AG10803 (cell line): ENCODE data around the gene REM2.

Source experiments
- DNase-seq: peaks from one replicate; pipeline ENCODE4 v3.0.0; 2010; ENCODE audit warnings: low read depth
- H3K4me3 ChIP-seq: 2 replicates; pipeline ENCODE4 v1.5.1; 2011; ENCODE audit warnings: mild to moderate bottlenecking, low read length, control low read depth
- TF ChIP-seq, protein P1 (sequence below): conservative IDR thresholded peaks from 2 replicates; pipeline ENCODE4 v1.5.1; 2011; ENCODE audit warnings: mild to moderate bottlenecking, low read length, control low read depth, inconsistent platforms

The REM2 gene

DNA sequence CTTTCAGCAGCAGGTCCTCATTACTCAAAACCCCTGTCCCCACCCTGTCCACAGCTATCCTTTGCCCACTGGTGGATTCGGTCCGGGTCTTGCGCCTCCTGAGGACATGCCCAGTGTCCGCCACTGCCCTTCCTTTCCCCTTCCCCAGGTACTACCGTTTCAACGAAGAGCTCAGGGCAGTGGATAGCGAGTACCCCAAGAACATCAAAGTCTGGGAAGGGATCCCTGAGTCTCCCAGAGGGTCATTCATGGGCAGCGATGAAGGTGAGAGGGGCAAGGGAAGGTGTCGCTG lies 38.0 kb upstream of the REM2 start:
- H3K4me3 ChIP-seq: no peak overlapping the region
- DNase-seq: no peak
- TF ChIP-seq, protein P1, sequence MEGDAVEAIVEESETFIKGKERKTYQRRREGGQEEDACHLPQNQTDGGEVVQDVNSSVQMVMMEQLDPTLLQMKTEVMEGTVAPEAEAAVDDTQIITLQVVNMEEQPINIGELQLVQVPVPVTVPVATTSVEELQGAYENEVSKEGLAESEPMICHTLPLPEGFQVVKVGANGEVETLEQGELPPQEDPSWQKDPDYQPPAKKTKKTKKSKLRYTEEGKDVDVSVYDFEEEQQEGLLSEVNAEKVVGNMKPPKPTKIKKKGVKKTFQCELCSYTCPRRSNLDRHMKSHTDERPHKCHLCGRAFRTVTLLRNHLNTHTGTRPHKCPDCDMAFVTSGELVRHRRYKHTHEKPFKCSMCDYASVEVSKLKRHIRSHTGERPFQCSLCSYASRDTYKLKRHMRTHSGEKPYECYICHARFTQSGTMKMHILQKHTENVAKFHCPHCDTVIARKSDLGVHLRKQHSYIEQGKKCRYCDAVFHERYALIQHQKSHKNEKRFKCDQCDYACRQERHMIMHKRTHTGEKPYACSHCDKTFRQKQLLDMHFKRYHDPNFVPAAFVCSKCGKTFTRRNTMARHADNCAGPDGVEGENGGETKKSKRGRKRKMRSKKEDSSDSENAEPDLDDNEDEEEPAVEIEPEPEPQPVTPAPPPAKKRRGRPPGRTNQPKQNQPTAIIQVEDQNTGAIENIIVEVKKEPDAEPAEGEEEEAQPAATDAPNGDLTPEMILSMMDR: no peak

DNA sequence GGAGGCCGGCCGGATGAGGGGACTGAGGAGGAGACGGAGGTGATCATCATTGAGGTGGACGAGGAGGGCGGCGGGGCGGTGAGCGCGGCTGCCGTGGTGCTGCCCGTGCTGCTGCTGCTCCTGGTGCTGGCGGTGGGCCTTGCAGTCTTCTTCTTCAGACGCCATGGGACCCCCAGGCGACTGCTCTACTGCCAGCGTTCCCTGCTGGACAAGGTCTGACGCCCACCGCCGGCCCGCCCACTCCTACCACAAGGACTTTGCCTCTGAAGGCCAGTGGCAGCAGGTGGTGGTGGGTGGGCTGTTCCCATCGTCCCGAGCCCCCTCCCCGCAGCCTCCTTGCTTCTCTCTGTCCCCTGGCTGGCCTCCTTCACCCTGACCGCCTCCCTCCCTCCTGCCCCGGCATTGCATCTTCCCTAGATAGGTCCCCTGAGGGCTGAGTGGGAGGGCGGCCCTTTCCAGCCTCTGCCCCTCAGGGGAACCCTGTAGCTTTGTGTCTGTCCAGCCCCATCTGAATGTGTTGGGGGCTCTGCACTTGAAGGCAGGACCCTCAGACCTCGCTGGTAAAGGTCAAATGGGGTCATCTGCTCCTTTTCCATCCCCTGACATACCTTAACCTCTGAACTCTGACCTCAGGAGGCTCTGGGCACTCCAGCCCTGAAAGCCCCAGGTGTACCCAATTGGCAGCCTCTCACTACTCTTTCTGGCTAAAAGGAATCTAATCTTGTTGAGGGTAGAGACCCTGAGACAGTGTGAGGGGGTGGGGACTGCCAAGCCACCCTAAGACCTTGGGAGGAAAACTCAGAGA lies 37.0 kb upstream of the REM2 start:
- TF ChIP-seq, protein P1: no peak
- no peak overlapping the region for H3K4me3 ChIP-seq
- no peak for DNase-seq

GRCh38 chr14:22846811-22847307 lies 36.2 kb upstream of the REM2 start:
- TF ChIP-seq, protein P1: 0 out of 2 replicates have a peak, but pooled peaks have one; percentile 17
- no peak for DNase-seq
- H3K4me3 ChIP-seq: no peak overlapping the region

GRCh38 chr14:22847661-22848341 lies 35.2 kb upstream of the REM2 start:
- TF ChIP-seq, protein P1: no peak
- peak overlapping the region; percentile 12 for H3K4me3 ChIP-seq
- DNase-seq: peak; percentile 66

DNA sequence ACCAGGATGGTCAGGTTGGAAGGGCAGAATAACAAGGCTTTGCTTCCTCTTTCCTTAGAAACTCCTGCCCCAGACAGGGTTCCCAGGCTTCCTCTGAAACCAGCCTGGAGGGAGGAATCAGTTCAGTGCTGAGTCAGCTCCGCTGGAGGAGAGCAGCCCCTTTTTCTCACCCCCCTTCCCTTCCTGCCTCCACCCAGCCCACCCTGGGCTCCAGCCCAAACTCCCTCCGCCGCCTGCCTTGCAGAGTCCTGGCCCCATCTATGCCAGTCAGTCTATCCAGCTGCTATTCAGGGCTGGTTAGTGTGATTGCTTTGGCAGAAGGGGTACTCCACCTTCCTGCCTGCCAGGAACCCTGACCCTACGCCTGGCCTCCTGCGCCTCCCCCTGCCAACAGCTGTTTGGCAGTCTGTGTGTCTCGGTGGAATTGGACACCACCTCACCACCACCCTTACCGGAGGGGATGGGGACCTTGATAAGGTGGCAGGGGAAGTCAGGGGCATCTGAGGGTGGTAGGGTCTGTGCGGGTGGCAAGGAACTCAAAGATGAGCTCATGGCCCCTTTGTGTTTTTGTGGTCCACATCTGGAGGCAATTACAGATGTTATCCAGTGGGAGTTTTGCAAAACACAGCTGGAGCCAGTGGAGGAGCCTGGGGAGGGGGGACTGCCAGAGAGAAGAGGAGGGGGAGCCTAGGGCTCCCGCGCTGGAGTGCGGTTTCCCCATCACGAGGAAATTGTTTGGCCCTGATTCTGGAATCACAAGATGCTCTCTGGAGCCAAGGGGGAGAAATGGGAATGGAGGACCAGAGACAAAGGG lies 34.5 kb upstream of the REM2 start:
- TF ChIP-seq, protein P1: no peak

DNA sequence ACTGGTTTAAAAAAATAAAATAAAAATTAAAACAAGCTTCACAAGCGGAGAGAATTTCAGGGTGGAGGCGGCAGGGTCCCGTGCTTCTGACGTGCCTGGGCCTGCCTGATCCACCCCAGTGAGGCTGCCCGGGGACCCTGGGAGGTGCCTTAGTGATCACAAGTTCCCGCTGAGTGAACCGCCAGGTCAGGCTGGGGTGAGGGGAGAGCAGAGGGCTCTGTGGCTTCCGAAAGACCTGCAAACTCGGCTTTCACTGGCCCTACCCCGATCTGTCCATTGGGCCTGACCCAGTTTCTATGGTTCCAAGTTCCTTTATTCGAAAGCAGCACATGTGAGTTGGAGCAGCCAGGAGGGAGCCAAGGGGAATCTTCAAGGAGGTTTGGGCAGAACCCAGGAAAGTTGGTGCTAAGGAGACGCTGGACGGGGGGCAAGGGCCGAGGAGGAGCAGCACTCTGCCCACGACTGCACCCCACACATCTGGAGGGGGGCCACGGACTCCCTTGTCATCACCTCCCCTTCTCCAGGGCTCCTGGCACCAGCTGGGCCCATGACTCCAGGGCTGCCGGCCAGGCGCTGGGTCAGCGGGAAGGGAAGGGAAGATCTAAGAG lies 33.7 kb upstream of the REM2 start:
- TF ChIP-seq, protein P1: no peak
- no peak overlapping the region for H3K4me3 ChIP-seq
- DNase-seq: peak; percentile 70

More for the DNA sequence above, 34.5 kb upstream of the REM2 start:
- H3K4me3 ChIP-seq: peak overlapping the region; percentile 26
- peak; percentile 92 for DNase-seq
